CD1c-positive myeloid dendritic cell (primary cell): Measurements from ENCODE around the gene C2orf92.
"Not testable (repeated sequence)": the region's sequence is repeated elsewhere in the genome, so short reads cannot be mapped to it uniquely, and the experiment has no call there.

ENCODE experiments used
- DNase-seq: peaks from one replicate; pipeline ENCODE4 v3.0.0-alpha.2; 2016; ENCODE audit errors: extremely low spot score

Gene C2orf92

GRCh38 chr2:97660044-97660774, 9.3 kb upstream of the C2orf92 start:
- peak; percentile 43 for DNase-seq

GRCh38 chr2:97660775-97661389, 8.6 kb upstream of the C2orf92 start:
- DNase-seq, result no peak

- no peak for DNase-seq
These were observed 7.6 kb upstream of the C2orf92 start for GRCh38 chr2:97661927-97662326.

GRCh38 chr2:97662386-97662894, 7.1 kb upstream of the C2orf92 start:
- no peak for DNase-seq

GRCh38 chr2:97662895-97663625, 6.5 kb upstream of the C2orf92 start:
- DNase-seq, result peak; percentile 92

- no peak for DNase-seq
These were observed 5.9 kb upstream of the C2orf92 start for GRCh38 chr2:97663626-97663961.

GRCh38 chr2:97663962-97664635, 5.4 kb upstream of the C2orf92 start, which contains the start of gene ACTR1B:
Gene ACTR1B (minus strand): TSS chr2:97664044. CDS start chr2:97663890, 154 bp downstream.
- peak; percentile 98 for DNase-seq

- no peak for DNase-seq
These were observed 4.9 kb upstream of the C2orf92 start for GRCh38 chr2:97664636-97664970.

- DNase-seq, result no peak
These were observed 958 bp downstream of the C2orf92 start for GRCh38 chr2:97670471-97670870.

- no peak for DNase-seq
These were observed 2.0 kb downstream of the C2orf92 start for GRCh38 chr2:97671526-97671925.

- peak; percentile 4 for DNase-seq
These were observed 3.2 kb downstream of the C2orf92 start for GRCh38 chr2:97672606-97673140.

GRCh38 chr2:97673182-97673914, 3.8 kb downstream of the C2orf92 start:
- DNase-seq, result peak; percentile 68

- peak; percentile 11 for DNase-seq
These were observed 4.4 kb downstream of the C2orf92 start for GRCh38 chr2:97673915-97674283.

- DNase-seq, result no peak
These were observed 6.1 kb downstream of the C2orf92 start for GRCh38 chr2:97675430-97676113.

GRCh38 chr2:97676620-97677019, 7.1 kb downstream of the C2orf92 start:
- DNase-seq, result no peak

GRCh38 chr2:97677480-97677879, 8.0 kb downstream of the C2orf92 start:
- no peak for DNase-seq

GRCh38 chr2:97678298-97678697, 8.8 kb downstream of the C2orf92 start:
- DNase-seq, result no peak

GRCh38 chr2:97687235-97687634, 17.7 kb downstream of the C2orf92 start:
- not testable (repeated sequence) for DNase-seq

- no peak for DNase-seq
These were observed 18.7 kb downstream of the C2orf92 start for GRCh38 chr2:97688062-97688827.

GRCh38 chr2:97691166-97691565, 21.7 kb downstream of the C2orf92 start:
- DNase-seq, result no peak
